T-helper 1 cell treated with Interleukin-12 subunit alpha and Interleukin-12 subunit beta and Interleukin-4 antibody, amounts not matched to agents 30 ng/mL and 1 ng/mL, for 36 hours (primary cell): ENCODE measurements around the gene HIPK3. TPM values are rescaled to one million over a fixed set of nuclear protein-coding genes. Genes with fewer than 3 reads are reported as not detected.
"Not testable (repeated sequence)": the region's sequence is repeated elsewhere in the genome, so short reads cannot be mapped to it uniquely, and the experiment has no call there.

Experiments used
- intact Hi-C: fragments of 100-400 bp; cut with micrococcal nuclease; formaldehyde crosslinking; loops from one replicate; pipeline ENCODE4 v1.15.1; 2024
- total RNA-seq: library from RNA; stranded (reverse); gene quantifications from 2 replicates; pipeline ENCODE4 v1.2.3, GENCODE V29; 2022

The HIPK3 gene
- total RNA-seq, 1 donor from 2014 or later = 39.5 TPM

DNA sequence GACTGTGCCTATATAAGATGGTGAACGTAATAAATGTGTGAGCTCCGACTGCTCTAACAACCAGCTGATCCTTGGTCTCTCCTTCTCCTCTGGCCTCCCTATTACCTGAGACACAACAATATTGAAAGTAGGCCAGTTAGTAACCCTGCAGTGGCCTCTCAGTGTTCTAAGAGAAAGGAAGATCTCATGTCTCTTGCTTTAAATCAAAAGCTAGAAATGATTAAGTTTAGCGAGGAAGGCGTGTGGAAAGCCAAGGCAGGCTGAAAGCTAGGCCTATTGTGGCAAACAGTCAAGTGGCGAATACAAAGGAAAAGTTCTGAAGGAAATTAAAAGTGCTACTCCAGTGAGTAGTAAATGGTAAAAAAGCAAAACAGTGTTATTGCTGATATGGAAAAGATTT is 39.5 kb downstream of the HIPK3 start:
- intact Hi-C loops = no loop called here

DNA sequence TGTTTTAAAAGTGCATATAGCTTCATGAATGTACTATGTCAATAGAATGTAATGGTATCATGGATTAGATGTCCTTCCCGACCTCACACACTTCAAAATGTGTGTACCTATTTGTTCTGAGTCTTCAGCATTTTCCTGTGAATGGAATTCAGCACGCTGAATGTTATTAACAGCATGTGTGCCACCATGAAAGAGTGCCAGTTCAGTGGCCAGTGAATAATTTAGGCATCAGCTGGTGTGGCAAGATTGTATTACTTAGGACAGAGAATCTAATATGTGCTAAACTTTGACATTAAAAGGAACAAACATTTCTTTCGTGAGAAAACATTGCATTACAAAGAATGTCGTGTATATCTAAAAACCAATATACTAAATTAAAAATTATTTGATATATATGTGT is 46.4 kb downstream of the HIPK3 start:
- intact Hi-C loops = no loop called here

DNA sequence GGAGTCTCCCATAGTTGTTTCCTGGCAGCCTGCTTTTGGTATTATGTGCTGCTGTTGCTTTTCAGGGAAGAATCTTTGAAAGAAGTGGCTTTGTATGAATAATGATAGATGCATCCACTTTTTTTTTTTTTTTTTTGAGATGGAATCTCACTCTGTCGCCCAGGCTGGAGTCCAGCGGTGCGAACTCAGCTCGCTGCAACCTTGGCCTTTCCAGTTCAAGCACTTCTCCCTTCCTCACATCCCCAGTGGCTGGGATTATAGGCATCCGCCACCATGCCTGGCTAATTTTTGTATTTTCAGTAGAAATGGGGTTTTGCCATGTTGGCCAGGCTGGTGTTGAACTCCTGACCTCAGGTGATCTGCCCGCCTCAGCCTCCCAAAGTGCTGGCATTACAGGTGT is 49.6 kb downstream of the HIPK3 start:
- intact Hi-C loops = not testable (repeated sequence)

DNA sequence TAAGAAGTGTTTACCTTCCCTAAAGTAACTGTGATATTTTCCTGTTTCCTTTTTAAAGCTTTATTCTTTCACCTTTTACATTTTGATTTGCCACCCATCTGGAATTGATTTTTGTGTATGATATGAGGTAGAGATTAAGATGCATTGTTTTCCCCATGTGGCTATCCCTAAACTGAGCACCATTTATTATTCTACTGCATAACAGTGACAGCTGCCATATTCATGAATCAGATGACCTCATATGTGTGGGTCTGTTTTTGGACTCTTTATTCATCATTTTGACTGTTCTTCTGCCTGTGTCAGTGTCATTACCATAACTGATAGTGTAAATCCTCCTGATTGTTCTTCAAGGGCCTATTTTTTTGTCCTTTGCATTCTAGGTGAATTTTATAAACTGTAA is 50.8 kb downstream of the HIPK3 start:
- intact Hi-C loops = no loop called here

DNA sequence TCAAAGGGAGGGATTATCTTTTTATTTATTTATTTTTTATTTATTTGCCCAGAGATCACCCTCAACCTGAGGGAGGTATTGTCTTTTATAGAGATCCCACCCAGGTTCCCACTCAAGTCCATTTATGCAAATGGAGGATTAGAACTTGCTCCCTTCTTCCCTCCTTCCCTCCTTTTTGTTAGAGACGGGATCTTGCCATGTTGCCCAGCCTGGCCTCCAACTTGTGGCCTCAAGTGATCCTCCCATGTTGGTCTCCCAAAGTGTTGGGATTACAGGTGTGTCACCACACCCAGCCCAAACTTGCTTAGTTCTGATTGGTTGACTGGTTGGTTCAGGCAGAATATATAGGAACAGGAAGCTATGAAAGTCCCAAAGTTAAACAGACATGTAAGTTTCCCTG is 51.9 kb downstream of the HIPK3 start:
- intact Hi-C loops = no loop called here

DNA sequence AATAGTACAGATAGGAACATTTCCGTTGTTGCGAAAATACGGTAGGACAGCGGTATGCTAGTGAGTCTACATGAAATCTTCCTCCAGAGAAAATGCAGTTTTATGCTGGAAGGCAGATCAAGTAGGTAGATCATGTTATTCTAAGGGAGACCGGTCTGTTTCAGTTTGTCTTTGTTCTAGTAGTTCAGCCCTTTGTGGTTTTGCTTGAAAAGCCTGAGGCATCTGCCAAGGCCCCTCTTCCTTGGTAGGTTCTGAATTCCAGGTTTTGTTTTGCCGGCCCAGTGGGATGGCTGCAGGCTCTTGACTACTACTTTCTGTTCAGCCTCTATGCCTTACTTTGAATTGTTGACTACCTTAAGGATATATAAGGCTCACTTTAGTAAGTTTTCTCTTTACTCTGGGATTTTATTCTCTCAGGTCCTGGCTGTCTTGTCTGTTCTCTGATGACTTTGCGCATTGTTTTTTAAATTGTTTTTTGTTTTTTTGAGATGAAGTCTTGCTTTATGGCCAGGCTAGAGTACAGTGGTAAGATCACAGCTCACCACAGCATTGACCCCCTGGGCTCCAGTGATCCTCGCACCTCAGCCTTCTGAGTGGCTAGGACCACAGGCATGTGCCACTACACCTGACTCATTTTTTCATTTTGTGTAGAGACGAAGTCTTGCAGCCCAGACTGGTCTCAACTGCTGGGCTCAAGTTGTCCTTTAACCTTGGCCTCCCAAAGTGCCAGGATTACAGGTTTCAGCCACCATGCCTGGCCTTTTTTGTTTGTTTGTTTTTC is 53.7 kb downstream of the HIPK3 start:
- intact Hi-C loops = no loop called here

DNA sequence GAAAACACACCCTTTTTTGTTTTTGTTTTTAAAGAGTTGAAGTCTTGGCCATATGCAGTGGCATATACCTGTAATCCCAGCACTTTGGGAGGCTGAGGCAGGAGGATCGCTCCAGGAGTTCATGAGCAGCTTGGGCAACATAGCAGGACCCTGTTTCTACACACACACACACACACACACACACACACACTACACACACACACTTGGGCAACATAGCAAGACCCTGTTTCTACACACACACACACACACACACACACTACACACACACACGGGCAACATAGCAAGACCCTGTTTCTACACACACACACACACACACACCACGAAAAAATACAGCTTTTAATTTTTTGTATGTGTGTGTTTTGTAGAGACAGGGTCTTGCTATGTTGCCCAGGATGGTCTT is 54.5 kb downstream of the HIPK3 start:
- intact Hi-C loops = no loop called here

DNA sequence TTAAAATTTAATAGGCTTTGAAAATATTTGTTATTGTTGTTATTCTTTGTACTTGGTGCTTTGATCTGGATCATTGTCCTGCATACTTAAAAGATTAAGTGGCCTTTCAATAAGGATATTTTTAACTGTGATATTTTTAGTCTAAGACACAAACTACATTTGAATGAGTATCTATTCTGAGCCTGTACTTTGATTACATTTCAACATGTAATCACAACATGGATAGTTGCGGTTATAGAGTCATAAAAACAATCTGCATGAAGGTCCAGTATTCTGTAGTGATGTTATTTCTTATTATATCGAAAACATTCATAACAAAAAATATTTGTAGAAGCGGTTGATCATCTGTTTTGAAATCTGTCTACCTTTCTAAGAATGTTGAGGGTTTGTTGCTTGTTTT is 58.6 kb downstream of the HIPK3 start:
- intact Hi-C loops = no loop called here

DNA sequence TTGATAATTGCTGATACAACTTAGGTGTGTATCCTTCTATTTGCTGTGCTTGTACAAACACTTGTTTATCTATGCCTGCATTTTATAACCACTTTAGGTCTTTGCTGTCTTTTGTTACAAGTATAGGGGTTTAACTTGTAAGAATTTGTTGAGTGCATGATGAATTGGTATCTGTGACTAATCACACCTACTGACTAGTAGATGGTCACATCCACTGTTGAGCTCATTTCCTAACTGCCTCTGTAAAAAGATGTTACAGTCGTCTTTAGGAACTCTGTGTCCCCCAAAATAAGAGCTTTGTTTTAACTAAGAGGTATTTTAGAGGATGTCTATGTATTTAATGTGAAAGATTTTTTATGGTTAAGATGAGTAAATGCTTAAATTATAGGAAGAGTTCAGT is 60.5 kb downstream of the HIPK3 start:
- intact Hi-C loops = no loop called here

DNA sequence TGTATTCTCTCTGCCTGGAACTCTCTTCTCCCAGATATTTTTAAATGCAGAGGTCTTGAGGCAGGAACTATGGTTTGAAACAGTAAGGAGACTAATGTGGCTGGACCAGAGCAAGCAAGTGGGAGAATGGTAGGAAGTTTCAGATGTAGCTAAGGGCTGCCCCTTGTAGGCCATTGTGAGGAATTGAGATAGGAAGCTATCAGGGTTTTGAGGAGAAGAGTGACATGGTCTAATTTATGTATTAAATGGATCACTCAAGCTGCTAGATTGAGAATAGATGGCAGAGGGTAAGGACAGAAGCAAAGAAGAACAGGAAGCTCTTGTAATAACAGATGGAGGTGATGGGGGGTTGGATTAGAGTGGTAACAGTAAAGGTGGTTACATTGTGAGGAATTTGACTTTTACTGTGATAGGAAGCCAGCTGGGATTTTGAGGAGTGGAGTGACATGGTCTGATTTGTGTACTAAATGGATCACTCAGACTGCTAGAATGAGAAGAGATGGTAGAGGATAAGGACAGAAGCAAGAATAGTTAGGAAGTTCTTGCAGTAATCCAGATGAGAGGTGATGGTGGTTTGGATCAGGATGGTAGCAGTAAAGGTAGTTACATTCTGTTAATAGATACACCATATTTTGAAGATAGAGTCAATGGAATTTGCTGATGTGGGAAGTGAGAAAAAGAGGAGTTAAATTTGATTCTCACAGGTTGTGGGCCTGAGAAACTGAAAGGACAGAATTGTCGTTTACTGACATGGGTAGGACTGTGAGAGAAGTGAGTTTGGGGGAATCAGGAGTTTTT is 63.0 kb downstream of the HIPK3 start:
- intact Hi-C loops = no loop called here

DNA sequence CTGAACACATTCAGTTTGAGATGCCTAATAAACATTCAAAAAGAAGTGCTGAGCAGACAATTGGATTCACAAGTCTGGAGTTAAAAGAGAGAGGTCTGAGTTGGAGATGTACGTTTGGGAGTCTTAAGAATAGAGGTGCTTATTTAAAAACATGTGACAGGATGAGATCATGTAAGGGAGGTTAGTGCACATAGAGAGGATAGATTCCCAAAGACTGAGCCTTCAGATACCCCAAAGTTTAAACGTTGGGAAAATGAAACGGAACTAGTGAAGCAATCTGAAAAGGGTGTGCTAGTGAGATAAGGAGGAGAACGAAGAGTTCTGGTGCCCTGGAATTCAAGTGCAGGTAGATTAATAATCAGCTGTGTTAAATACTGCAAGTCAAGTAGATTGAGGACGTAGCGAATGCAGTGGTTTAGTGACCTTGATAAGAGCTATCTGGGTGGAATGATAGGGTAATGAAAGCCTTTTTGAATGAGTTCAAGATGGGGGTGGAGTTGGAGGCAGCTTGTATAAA is 63.7 kb downstream of the HIPK3 start:
- intact Hi-C loops = no loop called here

DNA sequence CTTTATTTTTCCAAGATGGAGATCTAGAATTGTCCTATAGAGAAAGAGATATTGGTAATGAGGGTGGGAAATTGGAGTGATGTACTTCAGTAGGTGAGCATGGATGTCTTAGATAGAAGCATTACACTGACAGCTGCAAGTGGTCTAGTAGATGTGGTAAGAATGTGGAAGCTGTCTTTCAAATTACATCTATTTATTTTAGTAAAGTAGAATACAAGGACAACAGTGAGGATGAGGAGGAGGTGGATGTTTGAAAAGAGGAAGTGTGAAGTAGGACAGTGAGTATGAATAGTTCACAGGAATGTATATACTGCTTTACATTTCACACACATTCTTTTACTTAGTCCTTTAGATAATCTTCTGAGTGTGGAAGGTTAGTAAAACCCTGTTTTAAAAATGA is 64.2 kb downstream of the HIPK3 start:
- intact Hi-C loops = no loop called here

DNA sequence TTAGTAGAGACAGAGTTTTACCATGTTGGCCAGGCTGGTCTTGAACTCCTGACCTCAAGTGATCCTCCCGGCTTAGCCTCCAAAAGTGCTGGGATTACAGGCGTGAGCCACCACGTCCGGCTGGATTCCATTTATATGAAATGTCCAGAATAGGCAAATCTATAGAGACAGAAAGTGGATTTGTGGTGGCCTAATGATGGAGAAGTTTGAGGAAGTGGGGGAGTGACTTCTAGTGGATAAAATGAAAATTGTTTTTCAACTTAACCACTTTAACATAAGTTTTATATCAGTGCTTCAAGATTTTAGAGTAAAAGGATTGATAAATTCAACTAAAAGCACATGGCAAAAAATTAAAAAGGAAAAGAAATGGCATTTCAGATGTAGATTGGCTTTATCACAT is 66.2 kb downstream of the HIPK3 start:
- intact Hi-C loops = no loop called here

DNA sequence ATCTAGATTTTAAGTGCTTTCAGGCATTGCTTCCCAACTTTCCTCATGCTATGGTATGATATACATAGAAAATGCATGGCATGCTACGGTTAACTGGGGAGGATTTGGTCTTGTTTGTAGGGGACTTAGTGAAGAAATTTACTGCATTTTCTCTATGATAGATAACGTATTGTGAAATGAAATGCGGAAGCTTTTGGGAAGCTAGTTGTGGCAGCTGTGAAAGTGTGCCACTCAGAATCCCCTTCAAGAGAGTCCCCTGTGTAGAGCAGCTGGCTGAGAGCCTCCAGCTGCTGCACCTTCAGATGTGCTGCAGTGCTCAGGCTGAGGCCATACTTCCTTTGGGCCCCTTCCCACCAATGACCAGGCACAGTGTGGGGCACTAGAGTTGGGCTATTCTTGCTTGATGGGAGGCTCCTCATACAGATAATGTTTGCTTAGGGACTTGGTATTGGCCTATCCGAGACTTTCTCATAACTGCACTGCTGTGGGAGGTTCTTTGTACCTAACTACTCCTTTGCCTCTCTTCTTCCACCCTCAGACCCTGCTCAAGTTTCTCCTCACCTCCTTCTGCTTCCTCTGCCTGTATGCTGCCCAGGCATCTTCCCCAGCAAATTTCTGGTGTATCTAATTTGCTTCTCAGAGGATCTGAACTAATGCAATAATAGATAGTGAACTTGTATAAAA is 67.3 kb downstream of the HIPK3 start:
- intact Hi-C loops = no loop called here

DNA sequence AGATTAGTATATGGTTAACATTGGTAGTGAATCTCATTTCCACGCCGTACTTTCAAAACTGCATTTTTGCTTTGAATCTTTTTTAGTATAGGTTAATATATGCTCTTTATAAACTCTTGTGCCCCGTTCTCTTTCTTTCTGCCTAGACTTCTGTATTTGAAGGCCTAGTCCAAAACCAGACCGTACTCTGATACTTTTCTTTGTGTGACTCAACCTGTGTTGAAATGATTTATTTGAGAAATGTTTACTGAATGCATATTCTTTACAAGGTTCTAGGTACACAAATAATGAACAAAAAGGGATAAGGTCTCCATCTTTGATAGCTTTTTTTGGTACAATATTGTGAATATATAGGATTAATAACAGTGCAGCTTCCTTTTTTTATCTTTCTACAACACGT is 68.3 kb downstream of the HIPK3 start:
- intact Hi-C loops = no loop called here

DNA sequence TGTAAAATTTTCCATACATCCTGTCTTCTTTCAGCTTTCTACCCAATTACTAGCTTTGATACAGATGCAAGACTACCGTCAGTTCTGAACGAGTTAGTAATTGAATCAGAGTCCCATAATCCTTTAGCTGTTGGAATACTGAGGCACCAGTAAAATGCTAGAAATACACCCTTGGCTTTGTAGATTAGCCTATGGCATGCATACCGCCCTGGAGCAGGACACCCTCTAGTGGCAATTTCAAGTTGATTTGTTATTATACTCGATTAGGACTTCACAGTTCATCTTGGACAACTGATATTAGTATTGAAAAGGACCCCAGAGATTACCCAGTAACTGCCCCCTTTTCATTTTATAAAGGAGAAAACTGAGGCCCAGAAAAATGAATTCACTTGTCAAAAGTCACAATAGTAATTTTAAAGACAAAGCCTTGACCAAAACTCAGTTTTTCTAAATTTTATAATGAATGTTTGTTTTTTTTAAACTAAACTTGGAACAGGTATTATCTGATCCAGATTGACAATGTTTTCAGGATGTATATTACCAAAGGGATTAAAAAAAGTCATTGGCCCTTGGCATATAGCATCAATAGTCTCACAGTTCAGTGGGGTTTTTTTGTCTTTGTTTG is 72.6 kb downstream of the HIPK3 start:
- intact Hi-C loops = loop anchor here (1.0 kb wide), 4 partner anchors 72 to 370 kb away; partner anchors contain the start of gene CSTF3

DNA sequence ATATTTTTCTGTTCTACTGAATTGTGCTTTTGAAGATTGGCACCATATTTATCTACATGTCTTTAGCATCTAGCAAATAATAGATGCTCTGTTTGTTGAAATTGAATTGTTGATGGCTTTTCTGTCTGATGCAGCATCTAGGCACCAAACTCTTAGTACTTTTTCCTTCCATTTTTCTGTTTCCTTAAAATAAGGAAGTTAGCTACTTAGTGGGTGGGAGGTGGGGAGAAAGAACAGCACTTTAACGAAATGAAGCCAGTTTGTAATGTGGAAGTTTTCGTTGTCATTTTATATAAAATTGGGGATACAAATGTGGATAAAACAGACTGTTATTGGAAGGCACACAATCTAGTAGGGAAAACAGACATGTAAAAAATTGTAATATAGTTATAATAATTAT is 76.6 kb downstream of the HIPK3 start:
- intact Hi-C loops = no loop called here

DNA sequence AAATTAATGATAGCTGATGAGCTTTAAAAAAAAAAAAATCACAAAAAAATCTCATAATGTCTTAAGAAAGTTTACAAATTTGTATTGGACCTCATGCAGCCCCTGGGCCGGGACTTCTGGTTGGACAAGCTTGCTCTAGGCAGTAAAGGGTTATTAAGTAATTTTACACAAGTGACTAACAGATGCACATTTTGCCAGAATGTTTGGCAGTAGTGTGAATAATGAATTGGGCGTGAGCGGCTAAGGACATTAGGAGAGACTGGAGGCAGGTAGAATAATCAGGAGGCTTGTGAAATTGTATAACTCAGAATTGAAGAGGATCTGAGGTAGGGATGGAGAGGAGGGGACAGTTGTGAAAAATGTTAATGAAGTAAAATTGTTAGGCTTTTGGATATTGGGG is 77.4 kb downstream of the HIPK3 start:
- intact Hi-C loops = no loop called here

DNA sequence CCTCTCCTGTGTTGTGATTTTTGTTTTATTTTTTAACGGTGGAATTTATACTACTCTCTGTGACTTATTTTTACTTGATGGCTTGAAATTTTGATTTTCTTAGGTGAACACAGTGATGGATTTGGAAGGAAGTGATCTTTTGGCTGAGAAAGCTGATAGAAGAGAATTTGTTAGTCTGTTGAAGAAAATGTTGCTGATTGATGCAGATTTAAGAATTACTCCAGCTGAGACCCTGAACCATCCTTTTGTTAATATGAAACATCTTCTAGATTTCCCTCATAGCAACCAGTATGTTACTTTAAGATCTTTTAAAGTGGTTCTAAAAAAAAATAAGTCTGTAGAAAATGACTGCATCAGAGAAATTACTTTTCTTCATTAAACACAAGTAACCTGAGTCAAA is 82.1 kb downstream of the HIPK3 start:
- intact Hi-C loops = no loop called here

DNA sequence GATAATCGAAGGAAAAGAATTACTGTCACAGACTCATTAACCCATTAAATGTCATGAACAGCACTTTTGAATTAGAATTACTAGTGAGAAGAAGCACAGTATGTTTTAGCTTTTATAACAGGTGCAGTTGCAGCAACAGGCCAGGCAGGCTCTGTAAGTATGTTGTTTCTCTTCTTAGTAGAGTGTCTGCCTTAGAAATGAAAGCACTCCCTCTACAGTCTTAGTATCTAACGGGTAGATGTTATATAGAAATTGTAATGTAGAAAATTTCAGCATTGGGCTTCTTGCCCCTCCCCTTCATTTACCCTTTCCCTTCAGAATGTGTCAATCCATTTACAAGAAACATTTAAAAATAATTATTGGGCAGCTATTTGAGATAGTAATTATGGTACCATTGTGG is 87.4 kb downstream of the HIPK3 start:
- intact Hi-C loops = no loop called here

DNA sequence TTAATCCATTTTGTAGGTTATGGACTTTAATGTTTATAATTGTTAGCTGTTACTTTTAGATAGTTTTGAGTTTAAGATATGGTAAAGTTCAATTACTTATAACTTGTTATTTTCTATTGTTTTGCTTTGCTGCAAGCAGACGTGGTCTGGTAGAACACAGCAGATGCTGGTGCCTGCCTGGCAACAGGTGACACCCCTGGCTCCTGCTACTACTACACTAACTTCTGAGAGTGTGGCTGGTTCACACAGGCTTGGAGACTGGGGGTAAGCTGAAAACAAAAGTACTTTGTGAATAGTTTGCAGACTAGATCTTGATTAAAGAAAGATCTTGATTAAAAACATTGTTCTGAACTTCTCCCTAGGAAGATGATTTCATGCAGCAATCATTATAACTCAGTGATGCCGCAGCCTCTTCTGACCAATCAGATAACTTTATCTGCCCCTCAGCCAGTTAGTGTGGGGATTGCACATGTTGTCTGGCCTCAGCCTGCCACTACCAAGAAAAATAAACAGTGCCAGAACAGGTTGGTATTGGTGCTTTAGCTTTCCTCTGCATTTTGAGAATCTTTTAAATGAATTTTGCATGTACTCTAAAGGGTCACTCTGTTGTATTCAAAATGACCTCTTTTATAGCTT is 90.4 kb downstream of the HIPK3 start:
- intact Hi-C loops = no loop called here
